ENCODE data around the gene TAL2.

The TAL2 gene

GRCh38 chr9:105662184-105663104, at the start of gene TAL2:
TAL2 (plus strand) TSS chr9:105662457; CDS start chr9:105662497, 40 bp downstream.
- no peak for DNase-seq (ENCODE audit: low spot score)

- DNase-seq (ENCODE audit: low spot score) = no peak
These were observed 41.3 kb upstream of the TAL2 start for GRCh38 chr9:105621001-105621400.

GRCh38 chr9:105625088-105625487, 37.2 kb upstream of the TAL2 start:
- DNase-seq (ENCODE audit: low spot score) = no peak

GRCh38 chr9:105632807-105633206, 29.4 kb upstream of the TAL2 start:
- DNase-seq (ENCODE audit: low spot score) = no peak

- no peak for DNase-seq (ENCODE audit: low spot score)
These were observed 28.8 kb upstream of the TAL2 start for GRCh38 chr9:105633411-105633810.

- DNase-seq (ENCODE audit: low spot score) = no peak
These were observed 25.9 kb upstream of the TAL2 start for GRCh38 chr9:105636331-105636730.

- DNase-seq (ENCODE audit: low spot score) = no peak
These were observed 24.4 kb upstream of the TAL2 start for GRCh38 chr9:105637787-105638395.

GRCh38 chr9:105639936-105640335, 22.3 kb upstream of the TAL2 start:
- no peak for DNase-seq (ENCODE audit: low spot score)

- DNase-seq (ENCODE audit: low spot score) = no peak
These were observed 18.5 kb upstream of the TAL2 start for GRCh38 chr9:105643795-105644194.

GRCh38 chr9:105646879-105647594, 15.2 kb upstream of the TAL2 start:
- no peak for DNase-seq (ENCODE audit: low spot score)

GRCh38 chr9:105647595-105648349, 14.5 kb upstream of the TAL2 start:
- no peak for DNase-seq (ENCODE audit: low spot score)

GRCh38 chr9:105651806-105652205, 10.5 kb upstream of the TAL2 start:
- no peak for DNase-seq (ENCODE audit: low spot score)

- no peak for DNase-seq (ENCODE audit: low spot score)
These were observed 5.9 kb upstream of the TAL2 start for GRCh38 chr9:105656131-105656921.

GRCh38 chr9:105658351-105658750, 3.9 kb upstream of the TAL2 start:
- no peak for DNase-seq (ENCODE audit: low spot score)

GRCh38 chr9:105661011-105661410, 1.2 kb upstream of the TAL2 start:
- no peak for DNase-seq (ENCODE audit: low spot score)

GRCh38 chr9:105663914-105664313, 1.7 kb downstream of the TAL2 start:
- no peak for DNase-seq (ENCODE audit: low spot score)

GRCh38 chr9:105667867-105668266, 5.6 kb downstream of the TAL2 start:
- DNase-seq (ENCODE audit: low spot score) = no peak

GRCh38 chr9:105670315-105670714, 8.1 kb downstream of the TAL2 start:
- DNase-seq (ENCODE audit: low spot score) = no peak

- DNase-seq (ENCODE audit: low spot score) = no peak
These were observed 8.5 kb downstream of the TAL2 start for GRCh38 chr9:105670775-105671174.

- DNase-seq (ENCODE audit: low spot score) = no peak
These were observed 10.5 kb downstream of the TAL2 start for GRCh38 chr9:105672711-105673234.

- DNase-seq (ENCODE audit: low spot score) = no peak
These were observed 11.7 kb downstream of the TAL2 start for GRCh38 chr9:105673850-105674387.
